DMS79 treated with DMSO at 0.1 percent for 48 hours (cell line): ENCODE data around the gene CDH4.
"Not testable (repeated sequence)": the region's sequence is repeated elsewhere in the genome, so short reads cannot be mapped to it uniquely, and the experiment has no call there.

Experiments used
- DNase-seq: peaks from one replicate; lab custom pipeline; 2025; lab: John Stamatoyannopoulos, UW

The CDH4 gene

GRCh38 chr20:61459705-61460104 lies 207.6 kb downstream of the CDH4 start:
- DNase-seq: no peak

DNA sequence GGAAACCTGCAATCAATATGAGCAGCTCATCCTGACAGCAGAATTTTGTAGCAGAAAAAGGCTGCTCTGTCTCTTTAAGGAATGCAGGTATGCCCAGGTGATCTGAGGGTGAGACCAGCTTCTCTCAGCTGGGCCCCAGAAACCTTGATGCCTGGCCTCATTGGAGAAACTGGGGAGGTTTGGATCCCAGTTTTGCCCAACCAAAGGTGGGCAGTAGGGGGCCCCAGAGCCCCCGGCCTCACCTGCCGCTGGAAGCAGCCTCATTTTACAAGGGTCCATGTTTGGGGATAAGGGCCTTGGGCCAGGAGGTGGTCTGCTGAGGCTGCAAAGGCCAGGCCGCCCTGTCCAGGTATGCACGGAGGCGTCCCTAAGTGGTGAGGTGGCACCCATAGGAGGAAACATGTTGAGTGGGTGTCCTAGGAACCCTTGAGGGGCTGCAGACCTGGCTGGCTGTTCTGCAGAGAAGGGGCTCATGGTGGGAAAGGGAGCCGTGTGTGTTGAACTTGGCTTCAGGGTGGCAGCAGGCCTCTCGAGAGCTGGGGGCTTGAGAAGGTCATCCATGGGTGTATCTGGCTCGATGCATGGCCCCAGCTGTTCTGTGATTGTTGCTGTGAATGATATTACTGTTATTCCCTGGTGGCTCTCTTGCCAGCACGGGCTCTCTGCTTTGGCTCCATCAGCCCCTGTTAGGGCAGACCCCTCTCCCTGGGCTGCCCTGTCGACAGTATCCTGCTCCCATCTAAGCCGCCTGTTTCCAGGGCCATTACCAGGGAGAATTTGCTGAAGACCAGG lies 208.4 kb downstream of the CDH4 start:
- DNase-seq: no peak

- no peak for DNase-seq
Observed at GRCh38 chr20:61461461-61461860, 209.4 kb downstream of the CDH4 start.

GRCh38 chr20:61464307-61465303 lies 212.5 kb downstream of the CDH4 start:
- no peak for DNase-seq

DNA sequence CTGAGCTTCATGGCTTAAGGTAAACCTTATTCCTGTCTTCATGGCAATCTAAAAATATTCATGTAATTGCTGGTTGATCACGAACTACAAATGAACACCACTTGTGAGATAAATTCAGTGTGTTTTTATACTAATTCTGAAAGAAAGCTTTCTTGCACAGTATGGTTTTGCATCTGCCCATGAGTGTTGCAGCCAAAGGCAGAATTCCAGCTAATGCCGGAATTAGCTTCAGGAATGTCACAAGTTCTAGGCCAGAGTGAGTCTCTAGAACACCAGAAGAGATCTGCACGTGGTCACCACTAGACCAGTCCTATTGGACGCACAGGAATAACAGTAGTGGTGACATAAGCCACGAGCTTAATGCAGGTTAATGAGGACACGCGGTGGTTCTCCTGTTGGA lies 223.7 kb downstream of the CDH4 start:
- DNase-seq: no peak

GRCh38 chr20:61476956-61477355 lies 224.9 kb downstream of the CDH4 start:
- DNase-seq: no peak

DNA sequence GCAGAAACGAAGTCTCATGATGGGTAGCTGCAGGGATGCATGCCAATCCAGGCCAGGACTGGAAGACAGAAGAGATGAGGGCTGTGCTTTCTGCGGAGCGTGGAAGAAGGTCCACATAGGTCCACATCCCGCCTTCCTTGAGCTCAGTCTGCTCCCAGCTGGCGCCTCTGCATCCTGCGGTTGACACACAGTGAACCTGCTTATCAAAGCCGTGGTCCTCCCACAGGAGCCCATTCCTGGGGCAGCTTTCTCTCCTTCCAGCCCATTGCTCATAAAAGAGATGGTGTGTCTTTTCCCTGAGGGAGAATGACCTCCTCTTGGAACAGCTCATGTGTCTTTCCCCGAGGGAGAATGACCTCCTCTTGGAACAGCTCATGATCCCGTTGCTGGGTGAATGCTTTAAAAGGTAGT lies 225.4 kb downstream of the CDH4 start:
- DNase-seq: no peak

DNA sequence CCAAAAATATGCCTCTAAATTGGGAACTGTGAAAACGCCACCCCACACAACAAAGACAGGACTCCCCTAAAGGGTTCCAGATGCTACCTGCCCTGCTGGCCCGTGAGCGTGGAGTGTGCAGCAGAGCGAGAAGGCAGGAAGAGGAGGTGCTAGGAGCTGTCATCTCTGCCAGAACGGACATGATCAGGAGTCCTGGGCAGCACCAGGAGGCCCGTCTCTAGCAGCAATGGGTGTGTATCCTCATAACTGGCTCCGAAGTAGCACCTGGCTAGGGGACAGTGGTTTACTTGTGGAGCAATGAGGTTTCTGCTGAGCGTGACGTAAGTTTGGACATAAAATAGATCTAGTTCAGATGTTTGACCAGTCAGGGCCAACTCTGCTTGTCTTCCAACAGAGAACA lies 226.0 kb downstream of the CDH4 start:
- DNase-seq: no peak

- no peak for DNase-seq
Observed at GRCh38 chr20:61478611-61479305, 226.7 kb downstream of the CDH4 start.

- not testable (repeated sequence) for DNase-seq
Observed at GRCh38 chr20:61479433-61479832, 227.4 kb downstream of the CDH4 start.

- no peak for DNase-seq
Observed at GRCh38 chr20:61480158-61480825, 228.2 kb downstream of the CDH4 start.

GRCh38 chr20:61482056-61482887 lies 230.2 kb downstream of the CDH4 start:
- no peak for DNase-seq

DNA sequence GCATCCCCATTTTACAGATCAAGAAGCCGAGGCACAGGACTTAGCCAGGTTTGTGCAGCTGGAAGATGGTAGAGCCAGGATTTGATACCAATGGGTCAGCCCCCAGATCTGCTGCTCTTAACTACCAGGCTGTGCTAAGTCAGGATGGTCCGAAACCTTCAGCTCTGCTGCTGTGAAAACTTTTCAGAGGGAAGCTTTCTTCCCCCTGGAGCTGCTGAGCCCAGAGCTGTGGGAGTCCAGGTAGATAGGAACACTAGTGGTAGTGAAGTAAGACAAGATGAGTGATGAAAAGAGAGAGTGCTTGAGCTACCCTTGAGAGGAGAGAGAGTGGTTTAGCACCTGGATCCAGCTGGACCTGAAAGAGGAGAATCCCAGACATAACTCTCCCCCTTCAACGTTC lies 230.8 kb downstream of the CDH4 start:
- DNase-seq: no peak

- no peak for DNase-seq
Observed at GRCh38 chr20:61483336-61484067, 231.4 kb downstream of the CDH4 start.

GRCh38 chr20:61486198-61486597 lies 234.1 kb downstream of the CDH4 start:
- DNase-seq: no peak

GRCh38 chr20:61487346-61487996 lies 235.4 kb downstream of the CDH4 start:
- no peak for DNase-seq

DNA sequence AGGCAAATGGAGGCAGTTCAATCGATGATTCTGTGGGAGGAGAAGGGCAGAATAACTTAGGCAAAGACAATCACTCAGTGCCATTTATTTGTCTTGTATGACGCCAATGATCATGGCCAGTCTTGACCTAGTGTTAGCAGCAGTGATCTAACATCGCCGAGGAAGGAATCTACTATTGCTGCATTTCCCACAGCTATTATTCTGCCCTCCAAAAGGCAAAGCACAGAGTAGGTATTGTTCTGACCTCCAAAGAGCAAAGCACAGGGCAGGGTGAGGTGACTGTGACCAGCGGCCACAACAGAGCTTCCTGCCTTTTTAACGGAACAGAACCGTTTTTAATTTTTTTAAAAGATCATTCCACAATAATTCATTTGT lies 235.9 kb downstream of the CDH4 start:
- no peak for DNase-seq

- no peak for DNase-seq
Observed at GRCh38 chr20:61490721-61491120, 238.7 kb downstream of the CDH4 start.

DNA sequence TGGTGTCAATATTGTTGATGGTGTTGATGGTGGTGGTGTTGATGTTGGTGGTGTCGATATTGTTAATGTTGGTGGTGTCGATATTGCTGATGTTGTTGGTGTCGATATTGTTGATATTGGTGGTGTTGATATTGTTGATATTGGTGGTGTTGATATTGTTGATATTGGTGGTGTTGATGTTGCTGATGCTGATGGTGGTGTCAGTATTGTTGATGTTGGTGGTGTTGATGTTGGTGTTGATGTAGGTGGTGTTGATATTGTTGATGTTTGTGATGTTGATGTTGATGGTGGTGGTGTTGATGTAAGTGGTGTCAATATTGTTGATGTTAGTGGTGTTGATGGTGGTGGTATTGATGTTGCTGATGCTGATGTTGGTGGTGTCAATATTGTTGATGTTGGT lies 240.0 kb downstream of the CDH4 start:
- no peak for DNase-seq
